ENCODE measurements around the gene SPATA22.
"Not testable (repeated sequence)": the region's sequence is repeated elsewhere in the genome, so short reads cannot be mapped to it uniquely, and the experiment has no call there.

SPATA22 gene, protein sequence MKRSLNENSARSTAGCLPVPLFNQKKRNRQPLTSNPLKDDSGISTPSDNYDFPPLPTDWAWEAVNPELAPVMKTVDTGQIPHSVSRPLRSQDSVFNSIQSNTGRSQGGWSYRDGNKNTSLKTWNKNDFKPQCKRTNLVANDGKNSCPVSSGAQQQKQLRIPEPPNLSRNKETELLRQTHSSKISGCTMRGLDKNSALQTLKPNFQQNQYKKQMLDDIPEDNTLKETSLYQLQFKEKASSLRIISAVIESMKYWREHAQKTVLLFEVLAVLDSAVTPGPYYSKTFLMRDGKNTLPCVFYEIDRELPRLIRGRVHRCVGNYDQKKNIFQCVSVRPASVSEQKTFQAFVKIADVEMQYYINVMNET

DNA sequence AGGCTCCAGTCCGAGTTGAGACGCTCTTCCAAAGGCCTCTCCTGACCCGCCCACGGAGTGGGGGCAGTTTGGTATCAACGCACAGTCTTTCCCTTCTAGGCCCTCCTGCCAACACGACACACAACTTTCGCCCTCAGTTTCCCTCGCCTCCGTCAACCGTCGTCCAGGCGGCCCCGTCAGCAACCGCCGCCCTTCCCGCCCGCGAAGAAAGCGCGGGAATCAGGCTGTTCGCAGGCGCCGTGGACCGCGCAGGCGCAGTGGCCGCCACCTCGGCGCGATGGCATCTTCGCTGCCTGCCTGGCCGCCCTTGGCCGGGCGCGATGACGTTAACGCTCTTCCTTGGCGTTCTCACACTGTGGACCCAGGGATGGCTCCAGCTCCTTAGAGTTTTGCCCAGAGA lies at the start of gene SPATA22:
Gene SPATA22 (minus strand): TSS at position 221 of the 400 bp plus-strand sequence. CDS start 2,494 bp downstream, outside the sequence.
- no peak for DNase-seq (ENCODE audit: low spot score)

DNA sequence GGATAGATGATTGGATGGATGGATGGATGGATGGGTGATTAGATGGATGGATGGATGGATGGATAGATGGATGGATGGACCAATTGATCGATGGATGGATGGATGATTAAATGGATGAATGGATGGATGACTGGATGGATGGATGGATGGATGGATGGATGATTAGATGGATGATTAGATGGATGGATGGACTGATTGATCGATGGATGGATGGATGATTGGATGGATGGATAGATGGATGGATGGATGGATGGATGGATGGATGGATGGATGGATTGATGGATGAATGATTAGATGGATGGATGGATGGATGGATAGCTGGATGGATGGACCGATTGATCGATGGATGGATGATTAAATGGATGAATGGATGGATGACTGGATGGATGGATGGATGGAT lies 47.9 kb upstream of the SPATA22 start:
- not testable (repeated sequence) for DNase-seq (ENCODE audit: low spot score)

DNA sequence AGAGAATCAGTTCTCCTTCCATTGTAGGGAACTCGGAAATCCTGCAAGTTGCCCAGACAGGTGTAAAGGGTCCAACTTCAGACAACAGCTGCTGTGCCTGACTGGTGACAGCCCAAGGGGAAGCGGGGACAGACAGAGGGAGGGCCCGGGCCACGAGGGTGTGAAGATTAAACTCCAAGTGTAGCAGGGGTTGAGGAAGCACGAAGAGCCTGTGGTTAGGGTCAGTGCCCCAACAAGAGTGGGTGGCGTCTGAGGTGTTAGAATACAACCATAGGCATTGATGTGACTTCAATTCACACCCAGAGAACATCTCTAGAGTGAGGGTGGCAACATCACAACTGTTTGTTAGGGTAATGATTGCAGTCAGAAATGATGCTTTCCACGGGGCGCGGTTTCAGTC lies 43.3 kb upstream of the SPATA22 start:
- no peak for DNase-seq (ENCODE audit: low spot score)

DNA sequence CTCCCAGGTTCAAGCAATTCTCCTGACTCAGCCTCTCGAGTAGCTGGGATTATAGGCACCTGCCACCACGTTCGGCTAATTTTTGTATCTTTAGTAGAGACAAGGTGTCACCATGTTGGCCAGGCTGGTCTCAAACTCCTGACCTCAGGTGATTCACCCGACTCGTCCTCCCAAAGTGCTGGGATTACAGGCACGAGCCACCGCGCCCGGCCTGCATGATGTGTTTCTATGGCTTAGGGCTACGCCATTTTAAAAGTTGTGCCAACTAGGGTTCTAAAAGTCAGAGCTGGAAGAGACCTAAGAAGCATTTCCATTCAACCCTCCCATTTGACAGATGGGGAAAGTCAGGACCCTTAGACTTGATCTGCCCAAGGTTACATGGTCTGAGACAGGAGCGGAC lies 42.5 kb upstream of the SPATA22 start:
- not testable (repeated sequence) for DNase-seq (ENCODE audit: low spot score)

DNA sequence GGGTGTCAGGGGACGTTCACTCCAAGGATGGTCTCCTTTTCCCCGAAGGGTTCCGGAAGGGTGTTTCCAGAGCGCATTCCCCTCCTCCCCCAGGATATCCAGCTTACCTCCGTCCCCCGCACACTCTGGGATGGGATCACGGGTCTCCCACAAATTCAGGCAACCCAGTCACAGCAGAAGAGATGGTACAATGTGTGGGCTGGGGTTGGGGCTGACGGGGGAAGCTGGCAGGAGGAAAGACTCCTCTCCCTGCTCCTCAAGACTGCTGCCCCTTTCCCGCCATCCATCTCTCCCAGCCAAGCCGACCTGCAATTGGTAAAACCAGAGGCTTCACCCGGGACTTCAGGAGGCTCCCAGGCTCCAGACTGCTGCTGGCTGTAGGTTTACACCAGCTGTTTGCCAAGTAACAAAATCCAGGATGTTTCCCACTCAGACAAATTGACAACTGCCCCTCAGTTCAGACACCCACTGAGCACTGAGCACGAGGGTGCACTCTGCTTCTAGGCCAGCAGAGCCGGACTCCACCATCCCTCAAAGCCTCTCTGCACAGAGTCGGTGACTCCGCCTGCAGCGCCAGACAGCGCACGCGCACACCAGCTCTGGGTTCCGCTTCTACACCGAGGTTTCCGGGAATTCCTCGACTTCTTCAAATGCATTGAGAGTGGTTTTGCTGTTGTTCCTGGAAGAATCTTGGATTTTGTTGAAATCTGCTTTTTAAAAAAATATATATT lies 41.9 kb upstream of the SPATA22 start:
- DNase-seq (ENCODE audit: low spot score) = no peak

DNA sequence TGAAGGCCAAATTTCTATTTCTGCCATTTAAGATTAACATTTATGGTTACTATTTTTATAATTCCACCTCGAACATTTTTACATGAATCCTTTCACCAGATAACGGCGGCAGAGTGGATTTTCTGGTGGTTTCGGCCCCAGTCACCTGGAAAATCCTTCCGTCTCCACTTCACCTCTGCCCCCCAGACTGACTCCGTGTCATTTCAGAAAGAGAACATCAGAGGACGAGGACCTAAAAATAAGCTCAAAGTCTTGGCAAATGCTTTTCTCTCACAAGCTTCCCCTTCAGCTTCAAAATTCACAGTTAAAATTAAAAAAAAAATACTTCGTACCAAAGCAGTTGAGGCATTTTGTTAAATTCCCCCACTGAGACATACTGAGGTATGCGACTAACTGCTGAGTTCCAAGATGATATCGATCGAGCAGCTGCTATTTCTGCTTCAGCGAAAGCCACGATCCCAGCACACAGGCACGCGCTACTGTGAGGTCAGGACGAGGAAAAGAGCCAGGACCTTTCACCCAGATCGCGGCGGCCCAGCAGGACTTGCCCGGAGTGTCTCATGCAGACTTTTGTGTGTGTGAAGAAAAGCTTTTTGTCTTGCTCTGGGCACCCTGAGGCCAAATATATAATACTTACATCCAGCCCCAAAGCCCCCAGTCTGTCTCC lies 41.0 kb upstream of the SPATA22 start:
- DNase-seq (ENCODE audit: low spot score) = no peak

DNA sequence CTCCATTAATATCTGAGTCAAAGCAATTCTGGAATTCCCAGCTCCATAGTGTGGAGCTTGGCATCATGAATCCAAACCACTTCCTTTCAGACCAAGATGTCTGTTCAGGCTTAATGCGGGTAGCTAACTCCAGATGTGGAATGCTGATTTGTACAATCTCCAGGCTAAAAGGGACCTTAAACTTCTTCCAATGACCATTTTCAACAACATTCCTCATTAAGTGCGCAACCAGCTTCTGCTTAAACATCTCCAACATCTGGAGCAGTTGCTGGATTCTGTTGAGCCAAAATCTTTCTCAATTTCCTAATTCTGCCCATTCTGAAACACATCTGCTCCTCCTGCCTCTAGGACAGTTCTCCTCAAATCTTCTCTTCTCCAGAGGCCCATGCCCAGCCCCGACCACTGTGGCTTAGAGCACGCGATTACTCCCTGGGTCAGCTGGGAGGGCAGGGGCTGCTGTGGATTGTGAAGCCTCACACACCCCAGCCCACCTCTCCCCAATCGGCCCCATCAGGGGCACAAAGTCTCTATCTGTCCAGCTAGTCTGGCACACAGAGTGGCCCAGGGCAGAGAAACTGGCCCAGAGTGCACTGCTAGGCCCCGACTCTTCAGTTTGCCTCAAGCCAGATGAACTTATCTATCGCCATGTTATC lies 40.4 kb upstream of the SPATA22 start:
- no peak for DNase-seq (ENCODE audit: low spot score)

DNA sequence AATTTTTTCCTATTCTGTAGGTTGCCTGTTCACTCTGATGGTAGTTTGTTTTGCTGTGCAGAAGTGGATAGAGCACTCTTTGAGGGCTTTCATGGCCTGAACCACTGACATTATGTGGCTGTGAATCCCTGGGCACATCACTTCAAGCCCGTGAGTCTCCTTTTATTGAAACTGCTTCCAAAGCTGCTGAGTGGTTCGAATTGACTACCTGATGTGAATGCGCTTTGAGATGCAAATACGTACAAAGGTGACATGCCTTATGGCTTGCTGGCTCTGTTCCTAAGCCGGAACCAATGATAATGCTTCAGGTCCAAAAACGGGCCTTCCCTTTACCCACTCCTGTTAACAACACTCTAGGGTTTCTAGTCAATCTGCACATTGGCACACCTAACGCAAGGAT lies 38.5 kb upstream of the SPATA22 start:
- DNase-seq (ENCODE audit: low spot score) = no peak

DNA sequence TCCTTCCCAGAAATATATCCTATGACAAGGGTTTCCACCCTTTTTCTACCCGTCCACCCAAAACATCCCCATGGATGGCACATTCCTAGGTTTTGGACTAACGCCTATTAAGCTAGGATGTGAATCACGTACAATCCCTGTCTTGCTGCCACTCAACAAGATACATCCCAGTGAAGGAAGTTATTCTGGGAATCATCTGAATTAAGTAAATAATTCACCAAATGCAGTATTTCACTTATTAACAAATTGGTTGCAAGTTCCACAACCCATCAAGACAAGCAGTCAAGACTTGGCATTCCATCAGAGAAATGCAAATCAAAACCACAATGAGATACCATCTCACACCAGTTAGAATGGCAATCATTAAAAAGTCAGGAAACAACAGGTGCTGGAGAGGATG lies 36.2 kb upstream of the SPATA22 start:
- no peak for DNase-seq (ENCODE audit: low spot score)

DNA sequence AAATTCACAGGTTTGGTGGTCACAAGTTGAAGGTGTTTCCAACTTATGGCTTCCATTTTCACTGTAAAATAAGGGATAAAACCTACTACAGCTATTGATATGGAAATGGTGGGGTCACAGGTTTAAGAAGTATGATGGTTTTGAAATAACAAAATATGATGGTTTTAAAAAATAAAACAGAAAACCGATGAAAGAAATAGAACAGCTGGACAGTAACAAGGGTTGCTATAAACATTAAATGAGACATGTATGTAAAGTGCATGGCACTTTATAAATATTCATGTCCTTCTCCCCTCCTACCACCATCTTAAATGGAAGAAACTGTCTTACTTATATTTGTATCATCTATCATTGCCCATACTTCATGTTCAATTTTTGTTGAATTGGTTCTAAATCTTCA lies 35.5 kb upstream of the SPATA22 start:
- DNase-seq (ENCODE audit: low spot score) = no peak

DNA sequence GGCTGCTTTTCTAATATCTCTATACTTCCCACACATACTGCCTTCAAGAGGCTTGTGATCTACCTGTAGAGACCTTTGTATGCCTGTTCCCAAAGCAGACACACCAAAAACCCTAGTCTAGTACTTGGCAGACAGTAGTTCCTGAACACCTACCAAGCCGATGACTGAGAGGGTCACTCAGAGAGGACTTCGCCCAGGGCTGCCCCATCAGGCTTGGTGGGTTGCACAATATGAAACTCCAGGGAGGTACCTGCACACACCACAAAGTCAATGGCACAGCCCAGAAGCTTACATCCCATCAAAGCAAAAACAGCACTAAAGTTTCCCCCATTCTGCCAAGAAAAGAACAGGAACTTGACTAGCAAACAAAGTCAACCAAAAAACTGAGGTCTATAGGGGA lies 34.4 kb upstream of the SPATA22 start:
- no peak for DNase-seq (ENCODE audit: low spot score)

DNA sequence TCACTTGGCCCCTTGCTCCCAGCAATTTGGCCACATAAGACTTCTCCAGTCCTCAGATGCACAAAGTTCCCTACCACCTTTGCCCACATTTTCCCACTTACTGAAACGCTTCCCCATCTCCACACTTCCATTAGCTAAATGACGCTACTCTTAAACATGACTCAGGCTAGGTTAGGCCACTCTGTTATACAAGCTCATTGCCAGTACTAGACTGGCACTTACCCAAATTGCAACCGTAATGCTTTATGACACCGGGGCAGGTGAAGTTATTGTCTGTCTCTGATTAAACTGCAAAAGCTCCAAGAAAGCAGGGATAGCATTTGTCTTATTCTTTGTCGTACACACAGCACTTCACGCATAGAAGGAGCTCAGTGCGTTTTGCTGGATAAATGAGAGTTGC lies 33.4 kb upstream of the SPATA22 start:
- no peak for DNase-seq (ENCODE audit: low spot score)

DNA sequence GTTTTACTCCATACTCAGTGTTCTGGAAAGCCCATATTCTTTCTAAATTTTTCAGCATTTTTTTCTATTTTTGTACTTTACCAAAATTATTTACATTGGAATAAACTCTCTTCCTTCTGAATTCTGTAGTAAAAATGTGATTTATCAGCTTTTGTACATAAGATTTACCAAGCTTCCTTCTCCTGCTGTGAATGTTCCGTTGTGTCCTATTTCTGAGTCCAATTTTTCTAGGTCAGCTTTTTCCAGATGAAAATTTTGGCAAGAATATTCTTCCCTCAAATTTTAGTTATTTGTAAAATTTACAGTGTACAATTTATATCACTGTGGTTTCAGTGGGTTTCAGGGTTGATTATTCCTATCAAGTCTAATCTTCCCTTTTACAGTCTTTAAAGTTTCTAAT lies 31.7 kb upstream of the SPATA22 start:
- DNase-seq (ENCODE audit: low spot score) = no peak

DNA sequence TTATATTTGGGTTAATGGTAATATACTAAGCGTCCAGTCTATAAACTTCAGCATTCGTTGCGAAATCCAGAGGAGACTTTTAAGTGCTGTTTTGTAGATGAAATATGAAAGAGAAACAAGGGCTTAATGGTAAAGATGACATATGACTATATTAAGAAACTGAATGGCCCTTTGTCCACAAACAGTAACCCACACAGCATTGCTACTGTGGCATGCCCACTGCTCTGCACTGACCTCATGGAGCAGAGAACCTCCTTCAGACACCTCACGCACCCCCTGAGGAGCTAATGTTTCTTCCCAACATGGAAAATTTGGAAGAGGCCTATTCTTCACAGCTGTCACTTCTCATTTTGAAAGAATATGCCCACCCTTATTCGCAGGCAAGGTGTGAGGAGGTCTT lies 30.8 kb upstream of the SPATA22 start:
- no peak for DNase-seq (ENCODE audit: low spot score)

DNA sequence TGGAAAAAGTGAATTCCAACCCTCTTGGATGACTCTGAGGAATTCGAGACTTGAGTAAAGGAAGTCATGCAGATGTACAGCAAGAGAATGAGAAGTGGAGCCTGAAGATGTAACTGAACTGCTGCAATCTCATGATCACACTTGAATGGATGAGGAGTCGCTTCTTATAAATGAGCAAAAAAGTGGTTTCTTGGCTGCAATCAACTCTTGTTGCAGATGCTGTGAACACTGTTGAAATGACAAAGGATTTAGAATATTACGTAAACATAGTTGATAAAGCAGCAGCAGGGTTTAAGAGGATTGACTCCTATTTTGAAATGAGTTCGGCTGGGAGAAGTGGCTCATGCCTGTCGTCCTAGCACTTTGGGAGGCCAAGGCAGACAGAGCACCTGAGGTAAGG lies 29.7 kb upstream of the SPATA22 start:
- no peak for DNase-seq (ENCODE audit: low spot score)

DNA sequence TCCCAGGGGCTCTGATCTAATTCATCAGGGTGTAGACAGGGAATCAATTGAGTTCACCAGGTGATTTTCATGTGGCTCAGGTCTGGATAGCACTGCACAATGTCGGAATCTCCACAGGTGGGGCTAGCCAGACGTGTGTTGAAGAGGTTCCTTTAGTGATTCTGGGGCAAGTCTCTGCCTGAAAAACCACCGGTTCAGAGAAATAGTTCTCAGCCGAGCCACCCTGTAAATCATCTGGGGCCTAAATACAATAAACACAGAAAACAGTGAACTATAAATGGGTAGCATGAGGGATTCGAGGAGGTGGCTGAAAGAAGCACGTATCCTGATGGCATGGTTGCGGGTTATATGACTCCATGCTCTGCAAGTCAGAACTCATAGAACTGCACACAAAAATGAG lies 25.5 kb upstream of the SPATA22 start:
- DNase-seq (ENCODE audit: low spot score) = no peak

DNA sequence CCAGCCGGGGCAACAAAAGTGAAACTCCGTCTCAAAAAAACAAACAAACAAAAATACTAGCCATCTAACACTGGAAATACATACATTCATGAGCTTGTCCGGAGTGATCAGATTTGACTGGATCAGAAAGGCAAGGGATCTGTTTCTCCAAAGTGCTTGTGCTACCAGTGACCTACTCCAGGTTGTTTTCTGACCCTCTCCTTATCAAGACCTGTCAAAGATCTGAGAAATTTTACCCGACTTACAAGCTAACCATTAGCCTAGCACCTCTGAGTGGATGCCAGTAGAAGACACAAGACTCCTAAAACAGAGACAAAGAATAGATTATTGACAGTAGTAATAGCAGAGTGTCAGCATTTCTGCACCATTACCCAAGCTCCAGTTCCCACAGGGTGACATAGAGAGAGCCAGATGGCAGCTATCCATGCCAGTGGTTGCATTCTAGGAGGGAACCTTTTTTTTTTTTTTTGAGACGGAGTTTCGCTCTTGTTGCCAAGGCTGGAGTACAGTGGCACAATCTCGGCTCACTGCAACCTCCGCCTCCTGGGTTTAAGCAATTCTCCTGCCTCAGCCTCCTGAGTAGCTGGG lies 14.0 kb upstream of the SPATA22 start:
- DNase-seq (ENCODE audit: low spot score) = no peak

DNA sequence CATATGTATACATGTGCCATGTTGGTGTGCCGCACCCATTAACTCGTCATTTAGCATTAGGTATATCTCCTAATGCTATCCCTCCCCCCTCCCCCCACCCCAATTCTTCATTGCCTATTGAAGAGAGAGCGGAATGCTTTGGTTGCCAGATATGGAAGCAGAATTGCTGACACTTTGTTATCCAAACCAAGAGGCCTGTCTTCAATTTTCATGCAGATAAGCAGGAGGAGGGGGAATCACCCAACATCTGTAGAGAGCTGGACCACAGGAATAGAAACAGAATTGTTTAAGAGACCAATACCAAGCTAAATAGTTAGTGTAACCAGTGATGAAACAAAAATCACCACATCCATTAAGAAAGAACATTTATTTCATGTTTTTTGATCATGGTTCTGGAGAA lies 11.2 kb upstream of the SPATA22 start:
- no peak for DNase-seq (ENCODE audit: low spot score)

DNA sequence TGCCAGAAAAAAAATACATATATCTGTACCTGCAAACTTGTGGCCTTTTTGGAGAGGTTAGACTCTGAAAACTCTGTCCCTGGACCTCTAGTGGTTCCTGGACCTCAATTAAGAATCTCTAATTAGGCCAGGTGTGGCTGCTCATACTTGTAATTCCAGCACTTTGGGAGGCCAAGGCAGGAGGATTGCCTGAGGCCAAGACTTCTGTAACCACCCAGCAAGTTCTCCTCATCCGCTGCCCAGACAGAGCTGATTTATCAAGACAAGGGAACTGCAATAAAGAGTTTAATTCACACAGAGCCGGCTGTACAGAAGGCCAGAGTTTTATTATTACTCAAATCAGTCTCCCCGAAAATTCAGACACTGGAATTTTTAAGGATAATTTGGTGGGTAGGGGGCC lies 8.4 kb upstream of the SPATA22 start:
- no peak for DNase-seq (ENCODE audit: low spot score)

DNA sequence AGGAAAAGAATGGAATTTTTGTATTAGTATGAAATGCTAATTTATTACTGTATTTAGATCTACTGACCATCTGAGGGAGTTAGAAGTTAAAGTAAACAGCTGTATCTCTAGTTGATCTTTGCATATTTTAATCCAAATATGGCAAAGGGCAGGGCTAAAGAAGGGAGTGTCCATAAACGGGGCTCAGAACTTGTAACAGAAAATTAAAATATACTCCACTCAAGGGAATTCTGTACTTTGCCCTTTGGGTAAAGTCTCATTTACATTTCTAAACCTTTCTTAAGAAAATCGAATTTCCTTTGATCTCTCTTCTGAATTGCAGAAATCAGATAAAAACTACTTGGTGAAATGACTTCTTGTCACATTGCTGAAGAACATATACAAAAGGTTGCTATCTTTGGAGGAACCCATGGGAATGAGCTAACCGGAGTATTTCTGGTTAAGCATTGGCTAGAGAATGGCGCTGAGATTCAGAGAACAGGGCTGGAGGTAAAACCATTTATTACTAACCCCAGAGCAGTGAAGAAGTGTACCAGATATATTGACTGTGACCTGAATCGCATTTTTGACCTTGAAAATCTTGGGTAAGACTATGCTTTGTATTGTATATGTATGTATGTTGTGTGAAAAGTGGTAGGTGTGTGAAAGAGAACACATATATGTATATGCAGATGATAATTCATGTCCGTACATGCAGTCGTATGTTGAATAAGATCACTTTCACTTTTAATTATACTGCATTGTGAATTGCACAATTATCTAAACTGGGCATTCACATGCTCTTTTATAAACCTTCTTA lies 4.4 kb upstream of the SPATA22 start, which contains the start of gene ASPA:
Gene ASPA (plus strand): TSS at position 186 of the 799 bp plus-strand sequence. CDS start 163 bp downstream, at position 349.
- DNase-seq (ENCODE audit: low spot score) = no peak

DNA sequence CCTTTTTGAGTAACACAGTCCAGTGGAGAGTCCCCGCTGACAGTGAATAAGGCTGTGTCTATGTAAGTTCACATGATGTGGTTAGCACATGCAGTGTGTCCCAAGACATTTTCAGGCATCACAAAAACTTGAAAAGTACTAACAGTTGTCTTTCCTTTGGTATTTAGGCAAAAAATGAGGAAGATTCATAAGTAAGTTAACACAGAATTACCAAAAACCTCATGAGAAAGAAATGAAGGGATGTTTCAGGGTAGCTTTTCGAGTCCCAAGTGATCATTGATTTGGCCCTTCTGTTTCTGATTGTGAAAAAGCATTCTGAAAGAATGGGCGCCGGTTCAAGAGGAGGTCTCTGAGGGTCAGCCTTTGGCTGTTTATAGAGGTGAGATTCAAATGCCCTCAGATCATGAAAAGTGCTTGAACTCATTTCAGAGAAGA lies 3.6 kb upstream of the SPATA22 start:
- no peak for DNase-seq (ENCODE audit: low spot score)

Data from NAMALWA (cell line).